SHP77 (cell line): Measurements from ENCODE around the gene CMC2.

Experiments used
- DNase-seq, 2 experiments: peaks; one replicate each; lab custom pipeline; 2025; lab: John Stamatoyannopoulos, UW

CMC2 gene

GRCh38 chr16:81003064-81003463 is 3.6 kb downstream of the CMC2 start:
- no peak for DNase-seq

GRCh38 chr16:81001330-81001729 is 5.4 kb downstream of the CMC2 start:
- no peak for DNase-seq

- DNase-seq, result no peak
These were observed 5.8 kb downstream of the CMC2 start for GRCh38 chr16:81000873-81001272.

GRCh38 chr16:80997964-80998620 is 8.6 kb downstream of the CMC2 start:
- DNase-seq, result no peak

DNA sequence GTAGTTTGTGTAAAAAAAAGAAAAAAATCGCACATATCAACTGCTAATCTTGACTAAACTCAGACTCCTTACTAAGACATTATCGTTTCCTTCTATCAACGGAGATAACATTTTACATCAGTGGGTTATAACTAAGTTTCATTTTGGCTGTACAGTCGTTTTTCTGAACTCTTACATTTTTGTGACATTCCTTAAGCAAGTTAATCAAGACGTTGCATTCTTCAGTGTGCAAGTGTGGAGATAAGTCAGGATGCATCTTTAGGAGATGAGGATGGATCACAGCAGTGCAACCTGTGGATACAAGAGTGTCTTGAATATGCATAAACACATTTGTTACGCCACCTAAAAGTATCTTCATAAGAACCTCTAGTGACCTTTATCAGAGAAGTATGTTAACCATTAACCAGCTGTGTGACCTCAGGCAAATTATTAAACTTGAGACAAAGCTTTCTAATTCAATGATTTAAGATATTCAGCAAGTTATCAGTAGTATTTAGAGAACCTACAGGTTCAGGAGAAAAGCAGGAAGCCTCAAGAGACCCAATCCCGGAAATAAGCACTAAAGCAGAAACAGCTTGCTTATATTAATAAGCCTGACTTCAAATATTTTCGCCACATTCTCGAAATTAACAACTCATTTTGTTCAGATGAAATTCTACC is 9.4 kb downstream of the CMC2 start:
- DNase-seq, result no peak

DNA sequence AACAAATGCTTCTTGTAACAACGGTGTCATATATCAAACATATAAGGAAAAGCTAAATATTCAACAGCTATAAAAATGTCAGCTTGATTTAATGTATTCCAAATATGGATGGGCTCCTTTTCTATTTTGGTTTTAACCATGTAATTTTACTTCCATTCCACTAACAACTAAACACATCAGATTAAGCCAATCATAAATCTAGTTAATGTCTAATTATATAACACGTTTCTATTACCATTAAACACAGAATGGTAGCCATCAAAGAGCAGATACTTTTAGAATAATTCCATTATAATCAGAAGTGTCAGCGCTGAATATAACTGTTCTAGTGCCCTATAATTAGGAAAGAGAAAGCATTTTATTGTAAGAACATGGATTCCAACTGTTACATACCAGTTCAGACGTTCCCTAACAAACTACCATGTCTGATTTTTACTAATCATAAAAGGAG is 10.0 kb downstream of the CMC2 start:
- DNase-seq, result no peak

DNA sequence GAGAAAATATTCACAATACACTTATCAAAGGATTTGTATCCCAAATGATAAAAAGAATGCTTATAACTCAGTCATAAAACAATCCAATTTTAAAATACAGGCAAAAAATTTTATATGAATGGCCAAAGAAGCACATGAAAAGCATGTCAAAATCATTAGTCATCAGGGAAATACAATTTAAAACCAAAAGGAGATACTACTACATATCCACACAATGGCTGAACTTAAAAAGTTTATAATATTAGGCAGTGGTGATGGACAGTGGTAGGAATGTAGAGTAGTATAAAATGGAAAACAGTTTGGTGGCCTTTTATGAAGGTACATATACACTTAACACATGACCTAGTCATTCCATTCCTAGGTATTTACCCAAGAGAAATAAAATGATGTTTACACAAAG is 12.2 kb downstream of the CMC2 start:
- DNase-seq, result no peak

DNA sequence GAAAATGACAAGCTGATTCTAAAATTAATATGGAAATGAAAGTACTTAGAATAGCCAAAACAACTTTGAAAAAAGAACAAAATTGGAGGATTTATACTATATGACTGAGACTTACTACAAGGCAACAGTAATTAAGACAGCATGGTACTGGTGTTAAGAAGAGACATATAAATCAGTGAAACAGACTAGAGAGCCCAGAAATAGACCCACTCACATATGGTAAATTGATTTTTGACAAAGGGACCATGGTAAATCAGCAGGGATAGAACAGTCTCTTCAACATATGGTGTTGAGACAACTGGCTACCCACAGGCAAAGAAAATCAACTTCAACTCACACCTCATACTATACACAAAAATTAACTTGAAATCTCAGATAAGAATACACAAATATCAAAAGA is 12.9 kb downstream of the CMC2 start:
- no peak for DNase-seq

GRCh38 chr16:80993307-80993706 is 13.4 kb downstream of the CMC2 start:
- no peak for DNase-seq

DNA sequence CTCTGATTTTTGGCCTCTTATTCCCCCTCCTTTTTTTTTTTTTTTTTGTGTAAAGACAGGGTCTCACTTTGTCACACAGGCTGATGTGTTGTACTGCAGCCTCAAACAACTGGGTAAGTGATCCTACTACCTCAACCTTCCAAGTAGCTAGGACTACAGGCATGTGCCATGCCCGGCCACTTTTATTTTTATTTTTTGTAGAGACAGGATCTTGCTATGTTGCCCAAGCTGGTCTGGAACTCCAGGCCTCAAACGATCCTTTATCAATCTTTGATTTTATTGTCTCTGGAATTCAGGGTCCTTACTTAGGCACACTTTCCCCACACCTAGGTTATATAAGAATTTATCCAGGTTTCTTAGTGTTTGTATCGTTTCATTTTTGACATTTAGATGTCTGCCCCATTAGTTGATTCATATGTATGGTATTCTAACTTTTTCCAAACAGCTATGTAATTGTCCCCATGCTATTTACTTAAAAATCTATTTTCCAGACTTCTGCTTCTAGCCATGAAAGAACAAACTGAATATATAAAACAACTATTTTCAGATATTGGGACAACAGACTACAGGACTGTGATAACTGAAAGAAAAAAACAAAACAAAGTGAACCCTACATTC is 13.9 kb downstream of the CMC2 start:
- DNase-seq, result no peak

DNA sequence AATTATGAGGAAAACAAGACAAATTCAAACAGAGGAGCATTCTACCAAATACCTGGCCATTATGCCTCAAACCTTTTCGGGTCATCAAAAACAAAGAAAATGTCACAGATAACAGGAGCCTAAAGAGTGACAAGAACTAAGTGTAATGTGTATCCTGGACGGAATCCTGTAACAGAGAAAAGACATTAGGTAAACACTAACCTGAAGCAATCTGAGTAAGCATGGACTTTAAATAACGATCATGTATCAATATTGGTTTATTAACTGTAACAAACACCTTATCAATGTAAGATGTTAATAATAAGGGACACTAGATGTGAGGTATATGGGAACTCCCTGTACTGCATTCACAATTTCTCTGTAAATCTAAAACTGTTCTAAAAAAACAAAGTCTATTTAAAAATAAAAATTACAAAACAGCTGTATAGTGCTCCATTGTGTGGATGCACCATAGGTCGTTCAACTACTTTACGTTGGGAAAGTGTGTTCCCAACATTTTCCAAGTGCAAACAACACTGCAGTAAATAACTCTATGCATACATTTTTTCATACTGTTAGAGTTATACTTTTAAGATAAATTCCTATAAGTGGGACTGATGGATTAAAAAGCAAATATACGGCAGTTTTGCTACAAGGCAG is 14.8 kb downstream of the CMC2 start:
- DNase-seq, result no peak

GRCh38 chr16:80990978-80991377 is 15.7 kb downstream of the CMC2 start:
- DNase-seq, result no peak

DNA sequence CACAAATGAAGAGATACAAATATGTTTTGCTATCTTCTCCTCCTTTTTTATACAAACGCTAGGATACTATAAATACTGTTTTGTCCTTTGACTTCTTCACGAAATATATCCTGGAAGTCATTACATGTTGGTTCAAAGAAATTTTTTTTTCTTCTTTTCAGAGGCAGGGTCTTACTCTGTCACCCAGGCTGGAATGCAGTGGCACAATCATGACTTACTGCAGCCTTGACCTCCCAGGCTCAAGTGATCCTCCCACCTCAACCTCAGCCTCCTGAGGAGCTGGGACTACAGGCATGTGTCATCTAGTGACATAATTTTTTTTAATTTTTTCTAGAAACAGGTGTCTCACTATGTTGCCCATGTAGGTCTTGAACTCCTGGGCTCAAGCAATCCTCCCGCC is 16.1 kb downstream of the CMC2 start:
- no peak for DNase-seq

- DNase-seq, result no peak
These were observed 16.9 kb downstream of the CMC2 start for GRCh38 chr16:80989801-80990200.

DNA sequence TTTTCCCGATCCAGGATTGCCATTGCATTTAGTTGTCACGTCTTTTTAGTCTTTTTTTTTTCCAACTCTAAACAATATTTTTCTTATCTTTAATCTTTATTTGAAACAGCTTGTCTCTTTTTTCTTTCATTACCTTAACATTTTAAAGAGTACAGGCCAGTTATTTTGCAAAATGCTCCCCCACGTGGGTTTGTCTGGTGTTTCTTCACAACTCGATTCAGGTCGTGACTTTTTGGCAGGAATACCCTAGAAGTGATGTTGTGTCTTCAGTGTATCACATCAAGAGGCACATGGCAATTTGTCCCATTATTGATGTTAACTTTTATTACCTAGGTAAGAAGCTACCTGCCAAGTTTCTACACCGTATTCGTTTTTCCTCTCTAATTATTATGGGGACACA is 17.9 kb downstream of the CMC2 start:
- DNase-seq, result no peak

GRCh38 chr16:80986557-80986956 is 20.1 kb downstream of the CMC2 start:
- DNase-seq, result no peak

DNA sequence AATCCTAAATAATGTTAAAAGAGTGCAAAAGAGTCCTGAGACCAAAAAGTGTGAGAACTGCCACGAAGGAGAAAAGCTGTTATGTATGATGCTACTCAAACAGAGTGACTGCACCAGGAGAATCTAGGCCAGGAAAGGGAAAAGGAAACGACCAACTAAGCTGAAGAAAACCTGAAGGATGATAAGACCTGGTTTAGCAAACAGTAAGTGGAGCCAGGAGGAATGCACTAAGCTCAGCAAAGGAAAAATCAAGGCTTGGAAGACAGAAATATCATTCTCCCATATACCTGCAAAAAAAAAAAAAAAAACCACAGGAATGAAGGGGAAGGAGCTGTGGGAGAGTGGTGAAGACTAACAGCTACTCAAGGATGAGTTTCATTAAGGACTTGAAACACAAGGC is 21.1 kb downstream of the CMC2 start:
- no peak for DNase-seq

DNA sequence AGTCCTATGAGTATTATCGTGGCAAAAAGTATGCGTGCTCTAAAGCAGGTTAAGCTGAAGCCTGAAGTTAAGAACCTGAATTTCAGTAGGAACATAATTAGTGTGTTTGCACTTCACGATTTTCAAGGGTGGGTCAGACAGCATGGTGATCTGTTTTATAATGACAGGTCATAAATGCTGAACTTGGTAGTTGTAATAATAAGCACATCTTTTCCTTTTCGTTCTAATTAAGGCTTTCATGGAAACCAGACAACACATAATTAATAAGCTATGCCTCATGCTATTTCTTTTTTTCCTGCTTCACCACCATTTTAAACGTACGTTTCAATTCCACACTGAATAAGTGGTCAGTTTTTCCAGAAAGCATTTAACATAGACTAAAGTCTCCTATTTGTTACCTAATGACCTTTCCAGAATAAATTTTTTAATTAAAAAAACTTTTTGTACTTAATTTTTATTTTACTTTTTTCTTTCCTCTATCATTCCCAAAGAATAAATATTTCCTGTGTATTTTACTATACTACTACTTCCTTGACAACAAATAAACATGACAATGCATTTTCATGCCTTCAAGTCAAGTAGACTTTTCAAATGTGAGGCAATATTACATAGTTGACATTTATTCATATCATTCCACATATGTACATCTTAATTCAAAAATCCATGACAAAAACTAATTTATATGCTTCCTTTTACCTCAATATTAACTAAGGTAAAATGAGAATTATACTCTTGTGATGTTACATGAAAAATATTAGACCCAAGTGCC is 22.4 kb downstream of the CMC2 start:
- no peak for DNase-seq

- no peak for DNase-seq
These were observed 24.0 kb downstream of the CMC2 start for GRCh38 chr16:80982646-80983045.

DNA sequence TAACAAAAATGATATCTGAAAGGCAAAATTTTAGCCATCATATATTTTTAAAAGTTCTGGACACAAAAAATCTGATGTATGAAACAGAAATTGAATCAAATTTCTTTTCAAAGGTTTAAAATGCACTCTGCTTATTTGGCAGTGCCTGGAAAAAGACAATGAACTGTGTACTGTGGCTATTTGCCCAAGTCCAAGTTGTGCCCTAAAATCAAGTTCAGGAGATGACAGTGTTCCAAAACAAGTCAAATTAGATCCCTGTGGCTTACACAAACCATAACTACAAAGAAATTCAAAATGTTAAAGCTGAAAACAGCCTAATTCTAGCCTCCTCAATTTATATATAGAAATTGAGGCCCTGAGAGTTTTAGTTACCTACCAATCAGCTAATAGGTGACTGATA is 25.6 kb downstream of the CMC2 start:
- DNase-seq, result no peak

DNA sequence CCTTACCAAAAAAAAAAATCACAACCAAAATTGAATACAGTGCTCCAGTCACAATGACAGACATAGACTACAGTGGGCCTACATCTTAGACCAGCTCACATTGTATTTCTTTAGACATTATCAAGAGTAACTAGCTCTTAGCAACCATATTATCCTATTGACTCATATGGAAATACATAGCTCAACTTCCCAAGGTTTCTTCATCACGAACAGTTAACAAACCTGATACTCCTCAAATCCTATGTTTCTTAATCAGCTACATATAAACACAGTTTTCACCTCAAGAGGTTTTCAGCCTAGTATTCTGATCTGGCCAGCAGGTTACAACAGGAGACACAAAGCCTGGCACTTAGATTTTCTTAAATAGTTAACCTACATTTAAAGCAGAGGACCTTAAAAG is 29.7 kb downstream of the CMC2 start:
- no peak for DNase-seq

- no peak for DNase-seq
These were observed 31.9 kb downstream of the CMC2 start for GRCh38 chr16:80974649-80975376.
